HG03095 (cell line): ENCODE measurements around the gene CIB2.
A peak's percentile ranks its signal among the peaks of the same experiment; 100 is the strongest.

ENCODE experiments used
- ATAC-seq: cut with Tn5 transposase; IDR thresholded peaks from one replicate; pipeline ENCODE4 v1.9.1; 2021; ENCODE audit warnings: moderate library complexity; ENCODE audit not compliant: unreplicated experiment

The CIB2 gene

DNA sequence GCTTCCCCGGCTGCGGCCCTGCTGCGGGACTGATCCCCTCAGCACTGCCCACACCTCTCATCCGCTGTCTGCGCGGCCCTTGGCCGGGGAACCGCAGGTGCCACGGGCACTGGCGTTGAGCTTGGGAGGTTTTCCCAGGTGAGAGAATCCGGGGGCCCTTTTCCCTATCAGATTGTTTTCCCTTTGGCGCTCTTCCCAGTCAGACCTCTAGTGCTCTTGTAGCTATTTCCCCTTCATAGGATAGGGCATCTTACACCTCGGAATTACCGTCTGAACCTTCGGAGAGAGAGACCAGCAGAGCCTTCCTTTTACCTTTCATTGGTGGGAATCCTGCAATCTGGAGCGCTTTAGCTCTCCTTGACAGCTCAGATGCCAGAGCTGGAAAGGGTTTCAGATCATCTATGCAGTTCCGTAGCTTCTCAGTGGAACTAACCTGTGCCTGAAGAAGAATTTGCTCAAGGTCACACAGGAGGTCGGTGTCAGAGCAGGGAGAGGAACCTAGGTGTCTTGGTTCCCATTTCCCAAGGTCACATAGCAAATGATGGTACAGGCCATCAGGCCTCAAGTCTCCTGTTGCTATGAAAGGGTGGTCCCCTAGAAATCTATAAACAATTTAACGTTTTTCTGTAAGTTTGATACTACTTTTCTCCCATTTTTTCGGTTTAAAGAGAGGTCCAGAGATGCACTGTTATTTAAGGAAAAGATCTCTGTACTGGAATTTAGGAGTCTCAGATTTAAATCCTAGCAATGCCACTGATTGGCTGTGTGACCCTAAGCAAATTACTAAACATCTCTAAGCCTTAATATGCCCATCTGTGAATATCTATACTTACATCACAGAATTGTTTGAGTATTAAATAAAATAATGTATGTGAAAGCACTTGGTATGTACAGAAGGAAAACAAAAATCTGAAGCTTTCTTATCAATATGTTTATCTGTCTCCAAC, 18.8 kb upstream of the CIB2 start:
- ATAC-seq, result no peak

DNA sequence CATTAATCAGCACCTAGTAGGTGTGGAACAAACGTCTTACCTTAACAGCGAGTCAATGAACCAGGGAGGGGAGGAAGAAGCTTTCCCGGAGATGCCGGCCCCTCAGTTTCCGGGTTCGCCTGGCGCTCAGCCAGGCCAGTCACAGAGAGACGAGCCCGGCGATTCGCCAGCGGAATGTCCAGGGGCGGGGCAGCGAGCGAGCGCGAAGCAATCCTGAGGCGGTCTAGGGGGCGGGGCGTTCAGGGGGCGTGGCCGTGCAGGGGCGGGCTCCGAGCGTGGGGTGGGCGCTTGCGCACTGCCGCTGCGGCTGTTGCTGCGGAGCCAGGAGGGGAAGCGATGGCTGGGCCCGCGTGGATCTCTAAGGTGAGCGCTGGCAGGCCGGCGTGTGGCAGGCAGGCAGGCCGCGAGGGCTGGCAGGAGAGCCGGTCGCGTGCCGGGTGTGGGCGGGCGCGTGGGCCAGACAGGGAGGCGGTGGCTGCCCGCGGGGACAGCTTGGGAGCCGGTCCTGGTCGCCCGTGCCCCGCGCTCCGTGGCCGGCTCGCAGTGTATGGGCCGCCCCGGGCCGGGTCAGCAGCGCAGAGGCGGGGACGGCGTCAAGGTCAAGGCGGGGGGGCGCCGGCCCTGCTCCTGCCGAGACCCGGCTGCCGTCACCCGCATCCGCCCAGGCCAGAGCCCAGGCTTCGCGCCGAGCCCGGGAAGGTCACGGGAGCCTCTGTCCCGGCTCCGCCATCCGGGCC, 18.0 kb upstream of the CIB2 start, which contains the start of gene IDH3A:
IDH3A (plus strand) TSS at position 295 of the 737 bp plus-strand sequence; CDS start at position 337, 42 bp downstream.
- ATAC-seq, result peak; percentile 67

DNA sequence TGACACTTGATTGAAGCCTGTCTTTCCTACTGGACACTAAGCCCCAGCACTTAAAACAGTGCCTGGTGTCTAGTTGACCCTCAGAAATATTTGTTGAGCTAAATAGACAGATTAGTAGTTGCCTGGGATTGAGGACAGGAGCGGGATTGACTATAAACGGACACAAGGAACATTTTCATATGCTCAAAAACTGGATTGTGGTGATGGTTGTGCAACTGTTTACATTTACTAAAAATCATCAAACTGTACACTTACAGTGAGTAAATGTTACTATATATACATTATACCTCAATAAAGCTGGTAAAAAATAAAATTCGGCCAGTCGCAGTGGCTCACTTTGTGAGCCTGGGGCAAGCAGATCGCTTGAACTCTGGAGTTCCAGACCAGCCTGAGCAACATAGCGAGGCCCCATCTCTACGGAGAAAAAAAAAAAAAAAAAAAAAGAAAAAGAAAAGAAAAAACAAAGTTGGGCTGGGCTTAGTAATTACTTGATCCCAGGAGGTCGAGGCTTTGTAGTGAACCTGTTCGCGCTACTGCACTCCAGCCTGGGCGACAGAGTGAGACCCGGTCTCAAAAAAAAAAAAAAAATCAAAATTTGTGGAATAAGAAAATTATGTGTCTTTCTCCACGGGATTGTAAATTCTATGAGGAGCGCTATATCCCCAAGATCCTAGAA, 17.3 kb upstream of the CIB2 start:
- no peak for ATAC-seq

DNA sequence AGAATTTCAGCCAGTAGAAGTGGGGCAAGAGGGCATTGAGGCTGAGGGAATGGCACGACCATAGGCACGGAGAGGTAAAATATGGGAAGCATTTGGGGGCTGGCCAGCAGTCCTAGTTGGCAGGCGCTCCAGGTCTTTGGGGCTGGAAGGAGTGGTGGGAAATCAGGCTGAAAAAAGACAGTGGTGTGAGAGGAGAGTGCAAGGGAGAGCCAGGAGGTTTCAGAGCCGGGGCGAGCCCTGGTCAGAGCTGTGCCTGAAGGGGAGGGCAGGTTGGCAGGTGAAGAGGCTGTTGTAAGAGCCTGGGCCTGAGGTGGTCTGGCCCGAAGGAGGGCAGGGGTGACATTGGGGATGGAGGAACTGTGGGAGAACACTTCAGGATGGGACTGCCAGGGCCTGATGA, 16.3 kb upstream of the CIB2 start:
- no peak for ATAC-seq

DNA sequence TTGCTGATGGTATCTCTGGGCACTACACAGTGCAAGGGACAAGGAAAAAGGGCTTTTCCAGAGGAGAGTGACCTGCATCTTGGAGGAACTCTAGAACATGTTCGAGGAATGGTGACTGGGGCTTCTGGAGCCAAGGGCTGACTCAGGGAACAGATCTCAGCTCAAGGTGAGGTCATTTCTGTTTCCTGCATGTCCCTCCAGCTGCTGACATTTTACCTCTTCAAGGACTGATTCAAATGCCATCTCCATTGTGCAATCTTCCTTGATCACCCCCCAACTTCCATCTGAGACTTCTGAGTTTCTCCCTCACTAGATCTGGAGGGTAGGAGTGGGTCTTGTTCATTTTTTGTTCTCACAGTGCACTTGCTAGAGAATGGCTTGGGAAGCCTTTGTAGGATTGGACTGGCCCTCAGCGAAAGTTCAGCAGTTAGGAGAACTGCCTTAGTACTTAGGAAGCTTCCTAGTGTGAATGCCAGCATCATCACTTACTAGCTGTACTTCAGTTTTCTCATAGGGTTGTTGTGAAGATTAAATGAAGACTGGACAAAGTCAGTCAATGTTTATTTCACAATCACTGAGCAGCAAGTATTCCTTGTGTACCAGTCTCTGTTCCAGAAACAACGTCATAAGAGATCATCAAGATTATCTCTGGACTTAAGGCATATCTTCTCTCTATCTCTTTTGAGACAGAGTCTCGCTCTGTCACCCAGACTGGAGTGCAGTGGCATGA, 15.3 kb upstream of the CIB2 start:
- no peak for ATAC-seq

DNA sequence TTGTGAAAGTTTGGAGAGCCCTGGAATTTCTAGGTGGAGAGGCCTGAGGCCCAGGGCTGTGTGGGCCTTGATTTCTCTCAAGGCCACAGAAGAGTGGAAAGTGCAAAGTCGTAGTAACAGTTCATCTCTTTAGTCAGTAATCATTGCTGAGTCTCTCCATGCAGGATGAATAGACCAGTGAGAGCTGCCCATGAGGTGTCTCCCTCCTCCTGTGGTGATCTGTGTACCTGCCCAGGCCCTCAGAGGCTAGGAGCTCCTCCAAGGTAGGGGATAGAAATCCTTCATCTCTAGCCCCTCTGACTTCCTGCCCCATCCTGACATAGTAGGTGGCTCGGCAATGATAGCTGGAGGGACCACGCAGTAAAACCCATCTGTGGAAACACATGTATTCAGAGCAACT, 11.1 kb upstream of the CIB2 start:
- no peak for ATAC-seq

DNA sequence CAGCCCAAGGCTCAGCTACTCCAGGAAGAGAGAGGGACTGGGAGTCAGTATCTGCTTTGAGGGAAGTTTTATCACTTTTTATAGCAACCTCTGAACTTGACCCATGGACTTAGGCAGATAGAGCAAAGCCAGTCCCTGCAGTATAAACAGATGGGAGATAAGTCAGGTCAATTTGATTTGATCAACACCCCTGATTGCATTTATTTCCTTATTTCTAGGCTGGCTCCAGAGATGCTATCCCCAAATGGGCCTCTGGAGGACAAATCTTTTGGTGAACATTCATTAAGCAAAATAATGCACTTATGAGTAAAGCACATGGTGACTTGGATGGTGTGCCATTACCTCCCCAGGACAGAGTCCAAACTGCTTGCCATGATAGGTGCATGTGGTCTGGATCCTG, 9.0 kb upstream of the CIB2 start:
- no peak for ATAC-seq

DNA sequence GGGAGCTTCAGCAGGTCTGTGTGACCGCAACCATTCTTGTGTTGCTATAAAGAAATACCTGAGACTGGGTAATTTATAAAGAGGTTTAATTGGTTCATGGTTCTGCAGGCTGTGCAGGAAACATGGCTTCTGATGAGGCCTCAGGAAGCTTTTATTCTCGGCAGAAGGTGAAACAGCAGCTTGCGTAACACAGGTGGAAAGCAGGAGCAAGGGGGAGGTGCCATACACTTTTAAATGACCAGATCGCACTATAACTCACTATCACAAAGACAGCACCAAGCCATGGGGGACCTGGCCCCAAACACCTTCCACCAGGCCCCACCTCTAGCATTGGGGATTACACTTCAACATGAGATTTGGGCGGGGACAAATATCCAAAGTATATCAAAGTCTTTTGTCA, 8.3 kb upstream of the CIB2 start:
- no peak for ATAC-seq

DNA sequence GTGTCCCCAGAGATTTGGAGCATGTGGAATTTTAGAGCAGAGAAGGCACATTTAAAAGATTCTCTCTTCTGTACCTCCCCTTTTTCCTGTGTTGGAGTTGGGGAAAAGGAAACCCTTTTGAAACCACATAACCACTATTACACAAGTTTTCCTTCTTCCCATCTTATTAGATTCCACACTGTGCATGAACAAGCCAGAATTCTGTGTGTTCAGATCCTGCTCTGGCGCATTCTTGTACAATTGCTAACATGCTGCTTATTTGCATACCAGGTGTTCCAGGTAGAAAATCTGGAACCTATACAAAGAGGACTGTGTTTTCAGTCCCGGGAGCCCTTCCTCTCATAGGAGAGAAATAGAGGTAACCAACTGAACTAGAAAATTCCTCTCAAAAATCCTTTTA, 2.6 kb upstream of the CIB2 start:
- no peak for ATAC-seq

DNA sequence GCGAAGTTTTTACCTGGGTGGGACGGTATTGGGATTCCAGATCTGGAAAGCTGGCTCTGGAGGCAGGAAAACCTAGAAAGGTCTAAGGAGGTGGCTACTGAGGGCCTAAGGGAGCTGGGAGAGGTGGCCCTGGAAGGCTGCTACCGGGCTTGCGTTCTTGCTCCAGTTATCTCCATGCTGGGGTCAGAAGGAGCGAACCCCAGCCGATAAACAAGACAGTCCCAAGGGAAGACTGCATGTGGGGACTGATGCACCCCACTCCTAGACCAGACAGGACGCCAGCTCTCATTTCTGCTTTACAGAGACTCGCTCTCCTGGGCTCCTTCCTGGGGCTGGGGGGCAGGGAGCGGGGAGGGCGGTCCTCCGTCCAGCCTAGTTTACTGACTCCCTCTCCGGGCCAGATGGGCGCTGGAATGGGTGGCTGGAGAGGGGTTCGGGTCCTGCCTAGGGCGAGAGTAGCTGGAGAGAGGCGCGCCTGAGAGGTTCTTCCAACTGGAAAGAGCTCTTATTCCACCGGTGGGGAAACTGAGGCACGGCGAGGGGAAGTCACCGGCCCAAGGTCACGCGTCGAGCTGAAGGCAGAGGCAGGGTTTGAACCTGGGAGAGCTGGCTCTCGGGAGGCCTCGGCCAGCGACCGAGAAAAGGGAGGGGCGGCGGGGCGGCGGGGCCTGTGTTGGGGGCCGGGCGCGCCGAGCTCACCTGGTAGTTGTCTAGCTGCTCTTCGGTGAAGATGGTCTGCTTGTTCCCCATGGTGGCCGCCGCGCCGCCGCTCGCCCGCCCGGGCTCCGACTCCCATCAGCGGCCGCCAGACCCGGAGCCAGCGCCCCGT, 565 bp downstream of the CIB2 start:
- peak; percentile 20 for ATAC-seq

DNA sequence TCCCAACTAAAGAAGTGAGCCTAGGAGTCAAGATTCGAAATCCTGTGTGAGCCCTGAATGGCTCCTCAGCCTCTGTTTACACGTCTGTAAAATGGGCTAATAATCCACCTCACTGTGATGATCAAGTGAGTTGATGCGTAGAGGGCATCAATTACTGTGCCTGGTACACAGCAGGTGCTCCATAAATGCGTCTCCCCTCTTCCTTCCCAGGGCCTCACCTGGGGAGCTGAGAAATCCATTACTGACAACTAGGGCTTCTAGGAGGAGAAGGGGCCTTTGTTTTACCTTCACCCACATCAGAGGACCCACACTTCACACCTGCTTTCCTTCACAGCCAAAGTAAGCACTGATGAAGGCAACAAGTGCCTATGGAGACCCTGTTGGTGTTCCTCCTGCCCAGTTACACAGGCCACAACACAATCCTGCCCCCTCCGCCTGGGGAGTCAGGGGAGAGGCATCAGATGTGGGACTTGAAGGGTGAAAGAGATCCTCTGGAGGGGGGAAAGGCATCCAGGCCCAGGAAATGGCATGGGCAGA, 1.4 kb downstream of the CIB2 start:
- ATAC-seq, result no peak

DNA sequence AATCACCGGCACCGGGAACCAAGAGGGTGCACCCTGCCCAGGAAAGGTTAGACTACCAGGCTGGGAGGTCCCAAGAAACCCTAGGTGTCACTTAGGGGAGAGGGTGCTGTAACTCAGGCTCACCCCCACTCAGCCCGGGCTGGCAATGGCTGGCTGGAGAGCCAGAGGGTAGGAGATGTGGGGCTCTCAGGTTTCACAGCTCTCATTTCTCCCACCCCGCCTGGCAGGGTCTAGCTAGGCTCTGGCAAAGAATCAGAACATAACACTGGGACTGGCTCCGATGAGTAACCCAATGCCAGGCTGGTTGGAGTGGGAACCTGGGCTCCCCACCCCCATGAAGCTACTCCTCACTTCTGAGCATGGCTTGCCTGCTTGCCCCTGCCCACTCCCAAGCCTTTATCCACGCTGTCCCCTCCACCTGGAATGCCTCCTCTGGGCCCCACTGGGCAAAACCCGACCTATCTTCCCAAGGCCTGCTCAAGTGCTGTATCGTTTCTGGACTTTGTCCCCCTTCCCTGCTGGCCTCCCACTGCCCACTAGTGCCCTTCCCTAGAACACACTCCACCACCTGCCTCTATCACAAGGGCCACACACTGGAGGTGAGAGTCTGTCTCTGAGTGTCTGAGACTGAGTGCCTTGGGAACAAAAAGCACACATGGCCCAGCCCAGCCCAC, 2.0 kb downstream of the CIB2 start:
- ATAC-seq, result no peak

DNA sequence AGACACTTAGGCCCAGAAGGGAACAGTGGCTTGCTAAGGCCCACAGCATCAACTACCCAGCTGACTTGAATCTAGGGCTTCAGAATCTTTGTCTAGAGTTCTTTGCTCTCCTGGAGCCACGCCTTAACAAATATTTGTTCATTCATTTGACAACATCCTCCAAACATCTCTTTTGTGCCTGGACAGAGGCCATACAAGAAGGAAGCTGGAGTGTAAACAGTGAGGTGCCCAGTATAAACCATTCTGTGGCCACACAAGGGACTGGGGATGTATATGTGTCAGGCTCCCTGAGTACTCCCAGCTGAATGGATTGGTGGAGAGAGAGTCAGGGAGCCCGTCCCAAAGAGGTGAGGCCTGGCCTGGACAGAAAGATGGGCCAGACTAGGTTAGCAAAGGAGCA, 3.4 kb downstream of the CIB2 start:
- no peak for ATAC-seq

DNA sequence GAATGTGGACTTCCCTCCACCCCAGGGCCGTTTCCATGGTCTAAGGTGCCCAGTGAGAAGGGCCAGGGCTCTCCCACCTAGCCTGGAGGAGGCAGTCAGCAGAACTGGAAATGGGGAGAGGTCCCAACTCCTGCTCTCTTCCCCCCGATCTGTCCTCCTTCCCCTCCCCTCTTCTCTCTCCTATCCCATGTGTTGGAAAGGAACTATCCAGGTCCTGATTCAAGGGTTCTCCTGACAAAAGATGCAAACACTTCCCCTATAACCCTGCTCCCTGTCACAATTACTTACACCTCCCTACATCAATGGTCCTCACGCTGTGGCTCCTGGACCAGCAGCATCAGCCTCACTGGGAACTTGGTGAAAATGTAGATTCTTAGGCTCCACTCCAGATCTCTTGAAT, 6.0 kb downstream of the CIB2 start:
- no peak for ATAC-seq

DNA sequence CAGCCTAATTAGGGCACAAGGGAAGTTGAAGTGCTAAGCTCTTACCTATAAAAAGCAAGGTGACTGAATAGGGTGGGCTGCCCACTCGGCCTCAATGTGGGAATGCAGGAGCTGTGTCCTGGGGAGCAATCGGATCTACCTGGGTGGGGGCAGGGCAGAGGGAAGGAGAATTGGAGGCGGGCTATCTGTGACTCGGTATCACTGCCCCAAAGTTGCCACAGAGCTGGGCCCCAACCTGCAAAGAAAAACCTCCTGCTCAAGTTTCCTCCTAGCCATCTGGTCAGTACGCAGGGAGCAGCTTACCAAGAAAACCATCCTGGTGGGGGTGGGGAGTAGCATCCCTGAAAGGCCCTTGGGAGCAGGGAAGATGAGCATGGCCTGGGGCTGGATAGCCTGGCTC, 10.7 kb downstream of the CIB2 start:
- no peak for ATAC-seq

DNA sequence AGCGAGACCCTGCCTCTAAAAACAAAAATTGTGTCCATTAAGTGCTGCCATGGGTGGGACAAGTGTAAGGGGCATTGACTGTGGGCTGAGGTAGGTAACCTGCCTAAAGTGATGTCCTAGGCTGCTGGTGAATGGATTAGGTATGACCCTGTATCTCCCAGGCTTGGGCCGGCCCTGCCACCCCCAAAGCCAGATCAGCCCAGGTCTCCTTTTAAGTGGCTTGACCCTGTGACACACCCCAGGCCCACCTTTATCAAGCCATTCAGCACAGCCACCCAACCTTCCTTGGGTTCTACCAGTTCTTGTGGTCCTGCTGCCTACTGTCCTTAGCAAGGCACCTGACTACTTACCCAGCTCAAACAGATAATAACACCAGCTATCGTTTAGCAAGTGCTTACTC, 18.7 kb downstream of the CIB2 start:
- no peak for ATAC-seq

DNA sequence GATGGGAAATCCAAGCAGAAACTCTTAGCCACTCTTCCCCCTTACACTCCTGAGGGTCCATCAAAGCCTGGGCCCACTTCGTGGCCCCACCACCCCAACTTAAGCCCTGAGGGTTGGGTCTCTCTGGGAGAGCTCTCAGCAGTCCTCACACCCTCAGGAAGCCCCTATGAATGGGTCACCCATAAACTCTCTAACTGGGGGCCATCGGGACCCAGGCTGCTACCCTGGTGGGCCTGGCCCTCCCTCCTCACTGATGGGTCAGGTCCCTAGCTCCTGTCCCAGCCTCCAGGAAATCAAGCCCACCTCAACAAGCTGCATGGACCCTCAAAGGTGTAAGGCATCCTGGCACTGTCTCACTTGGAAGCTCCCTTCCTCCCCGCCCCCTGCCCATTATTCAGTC, 19.5 kb downstream of the CIB2 start:
- ATAC-seq, result no peak

DNA sequence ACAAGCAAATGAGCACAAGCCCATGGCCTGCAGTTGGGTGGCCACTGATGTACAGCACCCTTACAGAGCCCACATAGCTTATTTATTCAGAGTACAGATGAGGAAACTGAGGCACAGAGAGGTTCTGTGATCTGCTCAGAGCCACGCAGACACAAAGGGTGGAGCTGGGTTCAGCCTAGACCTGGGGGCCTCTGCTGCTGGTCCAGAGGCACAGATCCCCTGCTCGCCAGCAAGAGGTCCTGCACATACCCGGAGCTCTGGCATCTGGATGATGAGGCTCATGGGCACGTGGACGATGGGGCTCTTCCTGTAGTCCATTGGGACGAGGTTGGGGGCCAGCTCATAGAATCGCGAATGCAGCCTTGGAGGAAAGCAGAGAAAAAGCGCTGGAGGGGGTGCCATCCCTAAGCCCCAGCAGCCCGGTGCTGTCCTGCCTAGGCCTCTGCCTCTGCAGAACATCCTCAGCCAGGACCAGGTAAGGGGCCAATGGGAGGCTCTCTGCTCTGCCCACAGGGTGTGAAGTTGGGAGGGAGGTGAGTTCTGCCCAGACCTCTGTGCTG, 20.2 kb downstream of the CIB2 start:
- no peak for ATAC-seq

DNA sequence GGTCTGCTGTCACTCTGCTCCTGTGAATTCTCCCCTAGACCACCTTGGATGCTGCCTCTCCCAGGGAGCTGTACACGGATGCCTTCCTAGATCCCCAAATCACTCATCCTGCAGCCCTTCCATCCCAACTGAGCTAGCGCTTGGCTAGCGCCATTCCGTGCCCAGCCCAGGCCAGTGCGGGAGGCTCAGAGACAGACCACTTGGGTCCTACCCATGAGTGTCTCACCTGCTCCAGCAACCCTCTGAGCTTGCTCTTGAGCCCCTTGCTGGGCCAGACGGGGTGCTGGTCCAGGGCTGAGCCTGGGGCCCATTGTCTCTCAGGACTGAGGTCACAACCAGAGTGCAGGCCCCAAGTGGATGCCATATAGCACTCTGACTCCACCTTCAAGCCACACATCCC, 21.1 kb downstream of the CIB2 start:
- ATAC-seq, result no peak
